BE2C (cell line): ENCODE measurements around the gene IVD.

Source experiments
- DNase-seq: peaks from one replicate; pipeline ENCODE4 v3.0.0-alpha.2; 2020
- H3K27me3 ChIP-seq: fragments of 250-450 bp; sonication (Bioruptor Pico); 2 replicates; pipeline ENCODE4 v1.5.1; 2020; ENCODE audit warnings: mild to moderate bottlenecking
- H3K36me3 ChIP-seq: fragments of 250-450 bp; sonication (Bioruptor Pico); 2 replicates; pipeline ENCODE4 v1.5.1; 2020; ENCODE audit warnings: mild to moderate bottlenecking
- H3K4me1 ChIP-seq: fragments of 250-450 bp; sonication (Bioruptor Pico); 2 replicates; pipeline ENCODE4 v1.5.1; 2020
- H3K4me3 ChIP-seq: 2 replicates; pipeline ENCODE4 v1.5.1; 2011; ENCODE audit warnings: low read depth, low read length
- H3K9me3 ChIP-seq: fragments of 250-450 bp; sonication (Bioruptor Pico); 2 replicates; pipeline ENCODE4 v1.5.1; 2020
- CTCF ChIP-seq: IDR thresholded peaks from 2 replicates; pipeline ENCODE4 v1.5.1; 2012; ENCODE audit warnings: mild to moderate bottlenecking, low read depth, low read length

The IVD gene

GRCh38 chr15:40438712-40439111, 33.1 kb downstream of the IVD start:
- H3K4me3 ChIP-seq, result no peak overlapping the region
- no peak for DNase-seq
- TF ChIP-seq CTCF, result no peak
- H3K4me1 ChIP-seq, result peaks cover 12% of the 10 kb centered on the region; the same call in 1 of the 2 replicates
- no peaks in the 10 kb centered on the region for H3K36me3 ChIP-seq
- H3K9me3 ChIP-seq, result no peaks in the 10 kb centered on the region
- no peaks in the 10 kb centered on the region for H3K27me3 ChIP-seq

- Histone ChIP-seq H3K27me3 (no peaks in the 10 kb centered on the region), H3K4me3 (peak overlapping the region; percentile 72), H3K4me1 (peaks cover 12% of the 10 kb centered on the region; the same call in 1 of the 2 replicates), H3K36me3 (no peaks in the 10 kb centered on the region), H3K9me3 (no peaks in the 10 kb centered on the region)
- TF ChIP-seq CTCF, result no peak
- no peak for DNase-seq
These were observed 33.9 kb downstream of the IVD start for GRCh38 chr15:40439461-40439959.

- Histone ChIP-seq H3K9me3 (no peaks in the 10 kb centered on the region), H3K4me1 (peaks cover 12% of the 10 kb centered on the region), H3K27me3 (no peaks in the 10 kb centered on the region), H3K36me3 (no peaks in the 10 kb centered on the region), H3K4me3 (peak overlapping the region; percentile 72)
- DNase-seq, result peak; percentile 47
- no peak for TF ChIP-seq CTCF
These were observed 34.6 kb downstream of the IVD start for GRCh38 chr15:40439960-40440742.

GRCh38 chr15:40440743-40441564, 35.4 kb downstream of the IVD start, which contains the start of gene BAHD1:
TSS of gene BAHD1 (plus strand) at chr15:40440953. CDS start at chr15:40458465, 17,512 bp downstream.
- TF ChIP-seq CTCF, result no peak
- Histone ChIP-seq H3K4me3 (peak within 1 kb of the TSS; percentile 72), H3K36me3 (no peaks in the 10 kb centered on the region), H3K9me3 (no peaks in the 10 kb centered on the region), H3K27me3 (no peaks in the 10 kb centered on the region), H3K4me1 (peaks cover 16% of the 10 kb centered on the region)
- peak; percentile 99 for DNase-seq

- peak; percentile 49 for DNase-seq
- Histone ChIP-seq H3K27me3 (no peaks in the 10 kb centered on the region), H3K9me3 (no peaks in the 10 kb centered on the region), H3K36me3 (no peaks in the 10 kb centered on the region), H3K4me3 (peak overlapping the region; percentile 65), H3K4me1 (peaks cover 13% of the 10 kb centered on the region)
- TF ChIP-seq CTCF, result no peak
These were observed 36.3 kb downstream of the IVD start for GRCh38 chr15:40441565-40442531.
